ENCODE measurements around the gene PPM1H.

PPM1H gene

GRCh38 chr12:62914443-62915203 lies 20.3 kb downstream of the PPM1H start:
- DNase-seq (ENCODE audit: low read depth, low spot score), result no peak
- no peak overlapping the region for H3K4me3 ChIP-seq (ENCODE audit: low read length)

GRCh38 chr12:62913380-62913779 lies 21.6 kb downstream of the PPM1H start:
- H3K4me3 ChIP-seq (ENCODE audit: low read length), result no peak overlapping the region
- DNase-seq (ENCODE audit: low read depth, low spot score), result no peak

- no peak overlapping the region for H3K4me3 ChIP-seq (ENCODE audit: low read length)
- DNase-seq (ENCODE audit: low read depth, low spot score), result no peak
Observed at GRCh38 chr12:62912644-62913043, 22.3 kb downstream of the PPM1H start.

- H3K4me3 ChIP-seq (ENCODE audit: low read length), result no peak overlapping the region
Observed at GRCh38 chr12:62911286-62911685, 23.7 kb downstream of the PPM1H start.

GRCh38 chr12:62910549-62911169 lies 24.3 kb downstream of the PPM1H start:
- DNase-seq (ENCODE audit: low read depth, low spot score), result peak; percentile 85

More at GRCh38 chr12:62911286-62911685, 23.7 kb downstream of the PPM1H start:
- no peak for DNase-seq (ENCODE audit: low read depth, low spot score)

GRCh38 chr12:62909340-62909739 lies 25.6 kb downstream of the PPM1H start:
- no peak overlapping the region for H3K4me3 ChIP-seq (ENCODE audit: low read length)
- DNase-seq (ENCODE audit: low read depth, low spot score), result no peak

More at GRCh38 chr12:62910549-62911169, 24.3 kb downstream of the PPM1H start:
- H3K4me3 ChIP-seq (ENCODE audit: low read length), result no peak overlapping the region; the same call in 1 of the 2 replicates

GRCh38 chr12:62908674-62909073 lies 26.3 kb downstream of the PPM1H start:
- DNase-seq (ENCODE audit: low read depth, low spot score), result no peak

GRCh38 chr12:62907561-62907960 lies 27.4 kb downstream of the PPM1H start:
- H3K4me3 ChIP-seq (ENCODE audit: low read length), result no peak overlapping the region
- DNase-seq (ENCODE audit: low read depth, low spot score), result no peak

More at GRCh38 chr12:62908674-62909073, 26.3 kb downstream of the PPM1H start:
- H3K4me3 ChIP-seq (ENCODE audit: low read length), result no peak overlapping the region

GRCh38 chr12:62907078-62907477 lies 27.9 kb downstream of the PPM1H start:
- DNase-seq (ENCODE audit: low read depth, low spot score), result no peak
- no peak overlapping the region for H3K4me3 ChIP-seq (ENCODE audit: low read length)

- DNase-seq (ENCODE audit: low read depth, low spot score), result no peak
- H3K4me3 ChIP-seq (ENCODE audit: low read length), result no peak overlapping the region
Observed at GRCh38 chr12:62903151-62903550, 31.8 kb downstream of the PPM1H start.

GRCh38 chr12:62900686-62901272 lies 34.2 kb downstream of the PPM1H start:
- no peak for DNase-seq (ENCODE audit: low read depth, low spot score)
- H3K4me3 ChIP-seq (ENCODE audit: low read length), result no peak overlapping the region

- H3K4me3 ChIP-seq (ENCODE audit: low read length), result no peak overlapping the region
- DNase-seq (ENCODE audit: low read depth, low spot score), result no peak
Observed at GRCh38 chr12:62899568-62900390, 35.2 kb downstream of the PPM1H start.

- no peak overlapping the region for H3K4me3 ChIP-seq (ENCODE audit: low read length)
- no peak for DNase-seq (ENCODE audit: low read depth, low spot score)
Observed at GRCh38 chr12:62898526-62898925, 36.4 kb downstream of the PPM1H start.

GRCh38 chr12:62895351-62895877 lies 39.5 kb downstream of the PPM1H start:
- no peak for DNase-seq (ENCODE audit: low read depth, low spot score)
- no peak overlapping the region for H3K4me3 ChIP-seq (ENCODE audit: low read length)

- DNase-seq (ENCODE audit: low read depth, low spot score), result no peak
- no peak overlapping the region for H3K4me3 ChIP-seq (ENCODE audit: low read length)
Observed at GRCh38 chr12:62893276-62893675, 41.7 kb downstream of the PPM1H start.

- peak; percentile 58 for DNase-seq (ENCODE audit: low read depth, low spot score)
Observed at GRCh38 chr12:62891805-62892549, 43.0 kb downstream of the PPM1H start.

GRCh38 chr12:62888454-62889110 lies 46.4 kb downstream of the PPM1H start:
- no peak for DNase-seq (ENCODE audit: low read depth, low spot score)

More at GRCh38 chr12:62891805-62892549, 43.0 kb downstream of the PPM1H start:
- H3K4me3 ChIP-seq (ENCODE audit: low read length), result no peak overlapping the region

GRCh38 chr12:62886796-62887195 lies 48.2 kb downstream of the PPM1H start:
- no peak for DNase-seq (ENCODE audit: low read depth, low spot score)
- H3K4me3 ChIP-seq (ENCODE audit: low read length), result no peak overlapping the region

More at GRCh38 chr12:62888454-62889110, 46.4 kb downstream of the PPM1H start:
- no peak overlapping the region for H3K4me3 ChIP-seq (ENCODE audit: low read length)

All from Jurkat, Clone E6-1 (cell line).